Astrocyte (in vitro differentiated cells and primary cell): ENCODE data around the gene PRR15. TPM values are rescaled to one million over a fixed set of nuclear protein-coding genes. Genes with fewer than 3 reads are reported as not detected.

Experiments
- DNase-seq: peaks from one replicate; pipeline ENCODE4 v3.0.0-alpha.2; 2010; ENCODE audit warnings: low read depth
- FAIRE-seq: peaks from 2 replicates; lab custom pipeline; 2011; peaks lifted over from hg19 to GRCh38; lab: Jason Lieb, UNC
- H2AFZ ChIP-seq: 2 replicates; pipeline ENCODE4 v1.6.0; 2012; ENCODE audit warnings: low read depth, low read length, inconsistent platforms
- H3K27ac ChIP-seq: 2 replicates; pipeline ENCODE4 v1.5.1; 2011; ENCODE audit warnings: low read depth, low read length, inconsistent platforms
- H3K27me3 ChIP-seq: 2 replicates; pipeline ENCODE4 v1.6.0; 2011; ENCODE audit warnings: low read length, inconsistent platforms; ENCODE audit not compliant: insufficient read depth
- H3K36me3 ChIP-seq: 2 replicates; pipeline ENCODE4 v1.5.1; 2011; ENCODE audit warnings: low read length, inconsistent platforms; ENCODE audit not compliant: insufficient read depth
- H3K4me1 ChIP-seq: 2 replicates; pipeline ENCODE4 v1.5.1; 2011; ENCODE audit warnings: low read length, inconsistent platforms; ENCODE audit not compliant: insufficient read depth
- H3K4me2 ChIP-seq: 2 replicates; pipeline ENCODE4 v1.6.0; 2012; ENCODE audit warnings: low read length, inconsistent platforms
- H3K4me3 ChIP-seq: 2 replicates; pipeline ENCODE4 v1.5.1; 2011; ENCODE audit warnings: low read depth, mild to moderate bottlenecking, low read length, inconsistent platforms; ENCODE audit not compliant: insufficient read depth
- H3K79me2 ChIP-seq: 2 replicates; pipeline ENCODE4 v1.6.0; 2012; ENCODE audit warnings: mild to moderate bottlenecking, low read length, inconsistent platforms; ENCODE audit not compliant: insufficient read depth
- H3K9ac ChIP-seq: 2 replicates; pipeline ENCODE4 v1.6.0; 2012; ENCODE audit warnings: mild to moderate bottlenecking, low read length, inconsistent platforms
- H3K9me3 ChIP-seq: 2 replicates; pipeline ENCODE4 v1.5.1; 2012; ENCODE audit warnings: low read depth, mild to moderate bottlenecking, low read length, inconsistent platforms; ENCODE audit not compliant: insufficient read depth
- H4K20me1 ChIP-seq: 2 replicates; pipeline ENCODE4 v1.6.0; 2012; ENCODE audit warnings: low read length, inconsistent platforms; ENCODE audit not compliant: insufficient read depth
- H3K27ac Mint-ChIP-seq: one replicate; pipeline ENCODE4 v1.8.0; 2021; ENCODE audit warnings: mild to moderate bottlenecking, mixed read lengths; ENCODE audit not compliant: unreplicated experiment
- H3K27me3 Mint-ChIP-seq: one replicate; pipeline ENCODE4 v1.8.0; 2021; ENCODE audit warnings: low read depth, mixed read lengths; ENCODE audit not compliant: unreplicated experiment
- H3K36me3 Mint-ChIP-seq: one replicate; pipeline ENCODE4 v1.8.0; 2021; ENCODE audit warnings: low read depth, mixed read lengths; ENCODE audit not compliant: unreplicated experiment
- H3K4me1 Mint-ChIP-seq: one replicate; pipeline ENCODE4 v1.8.0; 2021; ENCODE audit warnings: low read depth, mixed read lengths; ENCODE audit not compliant: unreplicated experiment
- H3K4me3 Mint-ChIP-seq: one replicate; pipeline ENCODE4 v1.8.0; 2021; ENCODE audit warnings: mild to moderate bottlenecking, moderate library complexity, mixed read lengths; ENCODE audit not compliant: unreplicated experiment
- H3K9me3 Mint-ChIP-seq: one replicate; pipeline ENCODE4 v1.8.0; 2021; ENCODE audit warnings: mild to moderate bottlenecking, mixed read lengths; ENCODE audit not compliant: unreplicated experiment
- CTCF ChIP-seq: IDR thresholded peaks from 2 replicates; pipeline ENCODE4 v1.5.1; 2011; ENCODE audit warnings: low read depth, mild to moderate bottlenecking, inconsistent platforms, low read length, moderate library complexity; ENCODE audit not compliant: insufficient read depth
- EZH2 ChIP-seq: IDR thresholded peaks from 2 replicates; pipeline ENCODE4 v1.6.1; 2012; ENCODE audit warnings: mild to moderate bottlenecking, low read length, inconsistent platforms; ENCODE audit not compliant: insufficient read depth
- total RNA-seq: library from RNA; stranded (reverse); gene quantifications from 2 replicates; pipeline ENCODE4 v1.2.1, GENCODE V29; 2021

Gene PRR15
- total RNA-seq, 1 donor from 2014 or later = 11.1 TPM

- Histone ChIP-seq H3K79me2 (no peaks in the 10 kb centered on the region), H2AFZ (no peak overlapping the region), H3K4me2 (no peak overlapping the region), H4K20me1 (no peaks in the 10 kb centered on the region), H3K27me3 (no peaks in the 10 kb centered on the region), H3K9me3 (no peaks in the 10 kb centered on the region), H3K4me1 (peaks cover 4% of the 10 kb centered on the region), H3K27ac (no peak overlapping the region), H3K36me3 (no peaks in the 10 kb centered on the region), H3K9ac (no peak overlapping the region), H3K4me3 (no peak overlapping the region)
- Mint-ChIP-seq H3K4me3 (no peak overlapping the region), H3K36me3 (no peaks in the 10 kb centered on the region), H3K27ac (no peak overlapping the region), H3K27me3 (no peaks in the 10 kb centered on the region), H3K9me3 (no peaks in the 10 kb centered on the region), H3K4me1 (peaks cover 1% of the 10 kb centered on the region)
- FAIRE-seq = no peak
- DNase-seq = no peak
- TF ChIP-seq EZH2 (no peak), CTCF (no peak)
Observed at GRCh38 chr7:29614229-29614628, 50.6 kb downstream of the PRR15 start.

Other genes with a start within 250 kb of the PRR15 start
- 0.87 and 1.0 TPM in 2 replicates for gene WIPF3, start 242.7 kb downstream of the PRR15 start, total RNA-seq